Body of pancreas (tissue), 4 donors: ENCODE data around the gene PTTG1. TPM values are rescaled to one million over a fixed set of nuclear protein-coding genes. Genes with fewer than 3 reads are reported as not detected.
"Not testable (repeated sequence)": the region's sequence is repeated elsewhere in the genome, so short reads cannot be mapped to it uniquely, and the experiment has no call there.

Experiments used
- ATAC-seq: fragments of 150-250 bp; one replicate; pipeline ENCODE4 v1.9.1; 2016
- DNase-seq, 4 donors: peaks; one replicate each; pipeline ENCODE4 v3.0.0-alpha.2; 2019
- H3K27ac ChIP-seq, 4 donors: fragments of 200-600 bp; sonication (generic); 1 replicate in 3 of 4; 2 replicates in 1 of 4; pipeline versions ENCODE4 v1.5.1 to v1.6.1; 2016 to 2019; ENCODE audit warnings: mild to moderate bottlenecking in 1 of 4, mixed read lengths in 1 of 4, moderate library complexity in 1 of 4
- H3K27me3 ChIP-seq, 2 donors: fragments of 200-600 bp; sonication (generic); one replicate each; pipeline ENCODE4 v1.6.0; 2016; ENCODE audit warnings: mild to moderate bottlenecking in 1 of 2
- H3K36me3 ChIP-seq, 2 donors: fragments of 200-600 bp; sonication (generic); replicated peaks in 1 of 2; 2 replicates each; pipeline ENCODE4 v1.5.1; 2016; ENCODE audit warnings: low read depth in 2 of 2; ENCODE audit not compliant: insufficient read depth in 1 of 2
- H3K4me1 ChIP-seq: fragments of 200-600 bp; sonication (generic); one replicate; pipeline ENCODE4 v1.6.0; 2016
- H3K4me3 ChIP-seq, 2 donors: fragments of 200-600 bp; sonication (generic); 1 replicate in 1 of 2; 2 replicates in 1 of 2; pipeline ENCODE4 v1.5.1; 2016 to 2019
- H3K9me3 ChIP-seq, 3 donors: fragments of 200-600 bp; sonication (generic); 1 replicate in 2 of 3; 2 replicates in 1 of 3; pipeline ENCODE4 v1.5.1; 2016
- POLR2A ChIP-seq, 3 donors: fragments of 450-650 bp; IDR thresholded peaks; one replicate each; pipeline ENCODE4 v1.6.1; 2016; ENCODE audit warnings: antibody characterized with exemption in 3 of 3, mild to moderate bottlenecking in 2 of 3
- WGBS, 2 donors: methylation state at CpG; one replicate each; pipeline ENCODE4 v1.1.5; 2017; 5-methylcytosine and 5-hydroxymethylcytosine counted together
- intact Hi-C: fragments of 100-400 bp; cut with DNase I; formaldehyde crosslinking; loops from one replicate; pipeline ENCODE4 v1.15.1; 2023
- total RNA-seq, 2 donors: library from RNA; depleted of rRNA; stranded (reverse); fragments of >200 nt; gene quantifications; one replicate each; pipeline ENCODE4 v1.1.0, GENCODE V29; 2016
- TF ChIP-seq, protein P1 (sequence below), 7 experiments: fragments of 450-650 bp in 4 of 7; fragments of 200-600 bp in 3 of 7; sonication (generic) in 3 of 7; IDR thresholded peaks; one replicate each; pipeline ENCODE4 v1.5.1; 2016 to 2019; ENCODE audit warnings: antibody characterized with exemption in 7 of 7

The PTTG1 gene
- total RNA-seq, 2 donors from 2014 or later, result 5.7 to 6.6 TPM

- DNase-seq, result peak in 3 of 4 donors; percentile 51 to 60 (median 51)
- 57 to 62% methylated on average over 9 of the region's 9 CpGs for WGBS, 2 donors
- H3K4me3 ChIP-seq, result no peak overlapping the region
- H3K4me1 ChIP-seq, result peaks cover 10% of the 10 kb centered on the region
- no peak for ATAC-seq
- H3K9me3 ChIP-seq, result no peaks in the 10 kb centered on the region
- H3K36me3 ChIP-seq, result no peaks in the 10 kb centered on the region
- no peaks in the 10 kb centered on the region for H3K27me3 ChIP-seq
- intact Hi-C loops, result no loop called here
- no peak overlapping the region for H3K27ac ChIP-seq
- TF ChIP-seq, protein P1, sequence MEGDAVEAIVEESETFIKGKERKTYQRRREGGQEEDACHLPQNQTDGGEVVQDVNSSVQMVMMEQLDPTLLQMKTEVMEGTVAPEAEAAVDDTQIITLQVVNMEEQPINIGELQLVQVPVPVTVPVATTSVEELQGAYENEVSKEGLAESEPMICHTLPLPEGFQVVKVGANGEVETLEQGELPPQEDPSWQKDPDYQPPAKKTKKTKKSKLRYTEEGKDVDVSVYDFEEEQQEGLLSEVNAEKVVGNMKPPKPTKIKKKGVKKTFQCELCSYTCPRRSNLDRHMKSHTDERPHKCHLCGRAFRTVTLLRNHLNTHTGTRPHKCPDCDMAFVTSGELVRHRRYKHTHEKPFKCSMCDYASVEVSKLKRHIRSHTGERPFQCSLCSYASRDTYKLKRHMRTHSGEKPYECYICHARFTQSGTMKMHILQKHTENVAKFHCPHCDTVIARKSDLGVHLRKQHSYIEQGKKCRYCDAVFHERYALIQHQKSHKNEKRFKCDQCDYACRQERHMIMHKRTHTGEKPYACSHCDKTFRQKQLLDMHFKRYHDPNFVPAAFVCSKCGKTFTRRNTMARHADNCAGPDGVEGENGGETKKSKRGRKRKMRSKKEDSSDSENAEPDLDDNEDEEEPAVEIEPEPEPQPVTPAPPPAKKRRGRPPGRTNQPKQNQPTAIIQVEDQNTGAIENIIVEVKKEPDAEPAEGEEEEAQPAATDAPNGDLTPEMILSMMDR (IDR thresholded peaks at IDR 0.05), result no peak
- no peak for TF ChIP-seq POLR2A (IDR thresholded peaks at IDR 0.05)
These were observed 12.4 kb downstream of the PTTG1 start for GRCh38 chr5:160434022-160434531.

DNA sequence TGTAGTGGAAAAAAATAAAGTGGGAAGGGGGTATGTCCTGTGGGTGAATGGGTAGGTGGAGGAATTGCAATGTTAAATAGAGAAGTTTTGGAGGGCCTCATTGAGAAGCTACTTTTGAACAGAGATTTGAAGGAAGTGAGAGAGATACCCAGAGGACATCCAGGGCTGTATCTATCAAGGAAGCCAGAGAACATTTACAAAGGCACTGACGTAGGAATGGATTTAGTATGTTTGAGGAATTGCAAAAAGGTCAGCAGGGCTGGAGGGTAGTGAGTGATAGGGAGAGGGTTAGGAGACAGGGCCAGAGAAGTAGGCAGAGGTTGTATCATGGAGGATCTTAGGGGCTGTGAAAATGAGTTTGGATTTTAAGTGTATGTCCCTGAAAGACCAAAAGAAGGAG, 13.9 kb downstream of the PTTG1 start:
- WGBS, 2 donors, result 65 to 67% methylated on average over 1 of the region's 1 CpG
- no peaks in the 10 kb centered on the region for H3K9me3 ChIP-seq
- DNase-seq (no peak), ATAC-seq (no peak)
- intact Hi-C loops, result no loop called here
- H3K27me3 ChIP-seq, result no peaks in the 10 kb centered on the region
- TF ChIP-seq, protein P1 (IDR thresholded peaks at IDR 0.05), result no peak
- no peak for TF ChIP-seq POLR2A (IDR thresholded peaks at IDR 0.05)
- H3K4me3 ChIP-seq, result no peak overlapping the region
- peaks cover 10% of the 10 kb centered on the region for H3K4me1 ChIP-seq
- no peaks in the 10 kb centered on the region for H3K36me3 ChIP-seq
- no peak overlapping the region for H3K27ac ChIP-seq

DNA sequence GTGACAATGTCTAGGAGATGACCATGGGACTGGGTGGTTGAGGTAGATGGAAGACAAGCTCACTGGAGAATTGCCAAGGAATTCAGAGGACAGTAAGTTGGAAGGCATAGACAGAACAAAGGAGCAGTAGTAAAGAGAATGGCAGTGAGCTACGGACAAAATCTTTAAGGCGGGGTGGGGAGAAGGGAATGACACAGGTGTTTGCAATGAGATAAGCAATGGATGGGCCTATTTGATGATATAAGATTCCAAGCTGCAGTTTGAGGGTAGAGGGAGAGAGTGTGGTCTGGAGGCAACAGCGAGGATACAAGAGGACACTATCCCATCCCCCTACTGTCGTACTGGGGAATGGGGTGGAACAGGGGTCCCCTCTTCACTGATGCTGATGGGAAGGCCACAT, 14.4 kb downstream of the PTTG1 start:
- TF ChIP-seq, protein P1 (IDR thresholded peaks at IDR 0.05), result no peak
- TF ChIP-seq POLR2A (IDR thresholded peaks at IDR 0.05), result no peak
- H3K9me3 ChIP-seq, result no peaks in the 10 kb centered on the region
- 63 to 64% methylated on average over 4 of the region's 4 CpGs for WGBS, 2 donors
- peaks cover 10% of the 10 kb centered on the region for H3K4me1 ChIP-seq
- intact Hi-C loops, result no loop called here
- no peaks in the 10 kb centered on the region for H3K27me3 ChIP-seq
- DNase-seq (no peak), ATAC-seq (no peak)
- H3K27ac ChIP-seq, result no peak overlapping the region
- no peaks in the 10 kb centered on the region for H3K36me3 ChIP-seq
- H3K4me3 ChIP-seq, result no peak overlapping the region

DNA sequence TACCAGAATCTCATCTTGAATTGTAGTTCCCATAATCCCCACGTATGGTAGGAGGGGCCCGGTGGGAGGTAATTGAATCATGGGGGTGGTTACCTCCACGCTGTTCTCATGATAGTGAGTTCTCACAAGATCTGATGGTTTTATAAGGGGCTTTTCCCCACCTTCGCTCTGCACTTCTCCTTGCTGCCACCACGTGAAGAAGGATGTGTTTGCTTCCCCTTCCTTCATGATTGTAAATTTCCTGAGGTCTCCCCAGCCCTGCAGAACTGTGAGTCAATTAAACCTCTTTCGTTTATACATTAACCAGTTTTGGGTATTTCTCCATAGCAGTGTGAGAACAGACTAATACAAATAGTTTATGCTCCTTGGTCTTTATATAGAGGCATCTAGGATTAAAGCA, 15.0 kb downstream of the PTTG1 start:
- DNase-seq, H3K36me3 ChIP-seq, H3K9me3 ChIP-seq, H3K27ac ChIP-seq, H3K4me3 ChIP-seq, H3K27me3 ChIP-seq, ATAC-seq, intact Hi-C loops: not testable (repeated sequence)
- WGBS, 2 donors, result 37 to 50% methylated on average over 6 of the region's 6 CpGs
- peaks cover 10% of the 10 kb centered on the region for H3K4me1 ChIP-seq

DNA sequence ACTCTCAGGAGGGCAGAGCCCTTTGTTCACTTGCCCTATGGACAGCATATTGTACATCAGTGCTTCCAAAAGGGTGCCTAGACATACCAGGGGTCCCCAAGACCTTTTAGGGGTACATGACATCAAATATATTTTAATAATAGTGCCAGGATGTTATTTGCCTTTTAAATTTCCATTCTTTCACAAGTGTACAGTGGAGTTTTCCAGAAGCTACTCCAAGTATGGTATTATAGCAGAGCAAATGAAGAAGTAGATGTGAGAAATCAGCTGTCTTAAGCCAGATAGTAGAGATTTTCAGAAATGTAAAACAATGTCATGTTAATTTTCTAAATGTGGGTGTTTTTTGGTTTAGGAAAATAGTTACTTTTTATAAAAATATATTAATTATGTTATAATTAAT, 15.6 kb downstream of the PTTG1 start:
- H3K27me3 ChIP-seq, result no peaks in the 10 kb centered on the region
- H3K4me3 ChIP-seq, result no peak overlapping the region
- intact Hi-C loops, result no loop called here
- TF ChIP-seq POLR2A (IDR thresholded peaks at IDR 0.05), result no peak
- TF ChIP-seq, protein P1 (IDR thresholded peaks at IDR 0.05), result no peak
- ATAC-seq, result no peak
- H3K36me3 ChIP-seq, result no peaks in the 10 kb centered on the region
- peaks cover 10% of the 10 kb centered on the region for H3K4me1 ChIP-seq
- no peaks in the 10 kb centered on the region for H3K9me3 ChIP-seq
- H3K27ac ChIP-seq, result no peak overlapping the region
- no peak for DNase-seq
